Right atrium auricular region (tissue), 2 donors: ENCODE measurements around the gene VHLL. TPM values are rescaled to one million over a fixed set of nuclear protein-coding genes. Genes with fewer than 3 reads are reported as not detected.

Experiments
- DNase-seq: peaks from one replicate; pipeline ENCODE4 v3.0.0-alpha.2; 2019; ENCODE audit warnings: low spot score
- H3K27ac ChIP-seq, 2 donors: fragments of 200-600 bp; sonication (generic); 1 replicate in 1 of 2; 2 replicates in 1 of 2; pipeline ENCODE4 v1.5.1; 2016 to 2019
- H3K27me3 ChIP-seq, 2 donors: fragments of 200-600 bp; sonication (generic); one replicate each; pipeline versions ENCODE4 v1.5.1 to v1.6.0; 2017 to 2019
- H3K36me3 ChIP-seq: fragments of 200-600 bp; sonication (generic); one replicate; pipeline ENCODE4 v1.5.1; 2016
- H3K4me1 ChIP-seq, 2 donors: fragments of 200-600 bp; sonication (generic); one replicate each; pipeline versions ENCODE4 v1.5.1 to v1.6.0; 2017 to 2019
- H3K4me3 ChIP-seq, 2 donors: fragments of 200-600 bp; sonication (generic); 1 replicate in 1 of 2; 2 replicates in 1 of 2; pipeline ENCODE4 v1.5.1; 2017 to 2019; ENCODE audit warnings: mild to moderate bottlenecking in 1 of 2, moderate library complexity in 1 of 2
- H3K9me3 ChIP-seq, 2 donors: fragments of 200-600 bp; sonication (generic); one replicate each; pipeline ENCODE4 v1.5.1; 2019
- CTCF ChIP-seq, 2 donors: fragments of 200-600 bp; sonication (generic); IDR thresholded peaks; one replicate each; pipeline ENCODE4 v1.5.1; 2019; ENCODE audit warnings: antibody characterized with exemption in 2 of 2
- total RNA-seq, 2 donors: library from RNA; depleted of rRNA; stranded (reverse); fragments of >200 nt; gene quantifications; one replicate each; pipeline ENCODE4 v1.1.0, GENCODE V29; 2016

The VHLL gene
- total RNA-seq, 2 donors from 2014 or later: not detected

GRCh38 chr1:156286061-156286460 is 13.0 kb downstream of the VHLL start:
- Histone ChIP-seq H3K9me3 (no peaks in the 10 kb centered on the region), H3K27ac (no peak overlapping the region), H3K36me3 (no peaks in the 10 kb centered on the region), H3K27me3 (no peaks in the 10 kb centered on the region), H3K4me3 (no peak overlapping the region), H3K4me1 (peaks cover 0 to 23% of the 10 kb centered on the region in 2 donors)
- TF ChIP-seq CTCF (IDR thresholded peaks at IDR 0.05): no peak
- DNase-seq: no peak

DNA sequence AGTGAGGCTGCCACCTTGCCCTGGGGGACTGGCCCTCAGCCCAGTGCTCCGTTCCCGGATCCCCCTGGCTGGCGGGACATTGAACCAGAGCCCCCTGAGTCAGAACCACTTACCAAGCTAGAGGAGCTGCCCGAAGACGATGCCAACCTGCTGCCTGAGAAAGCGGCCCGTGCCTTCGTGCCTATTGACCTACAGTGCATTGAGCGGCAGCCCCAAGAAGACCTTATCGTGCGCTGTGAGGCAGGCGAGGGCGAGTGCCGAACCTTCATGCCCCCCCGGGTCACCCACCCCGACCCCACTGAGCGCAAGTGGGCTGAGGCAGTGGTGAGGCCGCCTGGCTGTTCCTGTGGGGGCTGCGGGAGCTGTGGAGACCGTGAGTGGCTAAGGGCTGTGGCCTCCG is 13.7 kb downstream of the VHLL start:
- Histone ChIP-seq H3K4me3 (no peak overlapping the region), H3K27ac (no peak overlapping the region), H3K36me3 (no peaks in the 10 kb centered on the region), H3K4me1 (peaks cover 0 to 29% of the 10 kb centered on the region in 2 donors), H3K27me3 (no peaks in the 10 kb centered on the region), H3K9me3 (no peaks in the 10 kb centered on the region)
- no peak for DNase-seq
- TF ChIP-seq CTCF (IDR thresholded peaks at IDR 0.05): no peak

DNA sequence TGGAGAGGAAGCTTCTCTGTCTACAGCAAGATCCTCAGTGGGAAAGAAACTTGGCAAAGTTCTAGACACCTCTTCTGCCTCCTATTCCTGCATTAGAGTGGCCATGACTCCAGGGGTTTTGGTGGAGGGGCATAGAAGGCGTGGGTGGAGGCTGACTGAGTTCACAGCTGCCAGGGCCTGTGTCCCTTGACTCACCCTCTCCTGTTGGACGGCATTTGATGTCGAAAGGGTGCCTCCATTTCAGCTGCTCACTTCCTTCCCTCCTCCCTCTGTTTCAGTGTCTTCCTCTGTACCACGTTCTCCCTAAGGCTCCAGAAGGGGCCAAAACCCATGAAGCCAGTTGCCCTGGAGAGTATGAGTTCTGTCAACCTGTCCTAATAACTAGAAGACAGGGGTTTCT is 14.3 kb downstream of the VHLL start:
- H3K27ac ChIP-seq: no peak overlapping the region
- no peak for DNase-seq
- H3K4me1 ChIP-seq: peaks cover 0 to 36% of the 10 kb centered on the region in 2 donors
- no peak overlapping the region for H3K4me3 ChIP-seq
- H3K27me3 ChIP-seq: no peaks in the 10 kb centered on the region
- H3K9me3 ChIP-seq: no peaks in the 10 kb centered on the region
- TF ChIP-seq CTCF (IDR thresholded peaks at IDR 0.05): no peak
- no peaks in the 10 kb centered on the region for H3K36me3 ChIP-seq

GRCh38 chr1:156284112-156284511 is 15.0 kb downstream of the VHLL start, which contains the start of gene TMEM79:
TSS of gene TMEM79 (plus strand) at chr1:156284325. CDS start at chr1:156285227, 902 bp downstream.
- Histone ChIP-seq H3K4me1 (peaks cover 0 to 37% of the 10 kb centered on the region in 2 donors), H3K27ac (peak within 1 kb of the TSS; percentile 93 to 94), H3K4me3 (peak within 1 kb of the TSS; percentile 81 to 87), H3K36me3 (peaks cover 4% of the 10 kb centered on the region), H3K27me3 (no peaks in the 10 kb centered on the region), H3K9me3 (no peaks in the 10 kb centered on the region)
- TF ChIP-seq CTCF (IDR thresholded peaks at IDR 0.05): no peak
- DNase-seq: no peak

DNA sequence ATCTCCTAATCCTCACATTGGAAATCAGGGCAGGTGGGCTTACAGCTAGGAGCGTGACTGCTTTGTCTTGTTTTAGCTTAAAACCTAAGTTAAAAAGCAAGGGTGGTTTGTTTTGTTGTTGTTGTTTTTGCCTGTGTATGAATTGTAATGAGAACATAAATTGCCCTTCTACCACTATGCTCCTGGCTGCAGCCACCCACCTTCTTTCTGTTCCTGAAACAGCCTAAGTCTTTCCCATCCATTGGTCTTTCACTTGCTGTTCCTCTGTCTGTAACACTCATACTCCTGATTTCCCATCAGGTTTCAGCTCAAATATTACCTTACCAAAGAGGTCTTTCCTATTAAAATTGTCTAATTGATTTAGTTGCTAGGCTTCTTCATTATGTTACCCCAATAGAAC is 15.6 kb downstream of the VHLL start:
- H3K4me1 ChIP-seq: peaks cover 0 to 37% of the 10 kb centered on the region in 2 donors
- no peak for TF ChIP-seq CTCF (IDR thresholded peaks at IDR 0.05)

More for the DNA sequence above, 15.6 kb downstream of the VHLL start:
- DNase-seq: no peak
- H3K27ac ChIP-seq: peak overlapping the region; percentile 93 to 94
- no peaks in the 10 kb centered on the region for H3K9me3 ChIP-seq
- no peaks in the 10 kb centered on the region for H3K27me3 ChIP-seq
- H3K36me3 ChIP-seq: peaks cover 10% of the 10 kb centered on the region
- peak overlapping the region; percentile 81 to 87 for H3K4me3 ChIP-seq
